Trophoblast cell (in vitro differentiated cells and primary cell): ENCODE measurements around the gene ZNF385C.

Source experiments
- DNase-seq, 2 donors: peaks; one replicate each; pipeline ENCODE4 v3.0.0-alpha.2; 2016
- H2AFZ ChIP-seq: 2 replicates; pipeline ENCODE4 v1.6.1; 2013; ENCODE audit warnings: low read length, moderate library complexity, mild to moderate bottlenecking; ENCODE audit not compliant: insufficient read depth, poor library complexity
- H2AK5ac ChIP-seq: 2 replicates; pipeline ENCODE4 v1.6.1; 2013; ENCODE audit warnings: mild to moderate bottlenecking, low read length
- H2BK120ac ChIP-seq: 2 replicates; pipeline ENCODE4 v1.6.1; 2013; ENCODE audit warnings: low read length, mild to moderate bottlenecking, moderate library complexity; ENCODE audit not compliant: insufficient read depth, poor library complexity
- H2BK12ac ChIP-seq: 2 replicates; pipeline ENCODE4 v1.6.1; 2013; ENCODE audit warnings: mild to moderate bottlenecking, low read length, moderate library complexity
- H2BK5ac ChIP-seq: 2 replicates; pipeline ENCODE4 v1.6.1; 2013; ENCODE audit warnings: low read length, low read depth, moderate library complexity, mild to moderate bottlenecking; ENCODE audit not compliant: poor library complexity
- H3K14ac ChIP-seq: 2 replicates; pipeline ENCODE4 v1.6.1; 2013; ENCODE audit warnings: mild to moderate bottlenecking, low read length
- H3K18ac ChIP-seq: 2 replicates; pipeline ENCODE4 v1.6.1; 2013; ENCODE audit warnings: mild to moderate bottlenecking, low read length
- H3K23ac ChIP-seq: 2 replicates; pipeline ENCODE4 v1.6.1; 2013; ENCODE audit warnings: low read length
- H3K27ac ChIP-seq: 2 replicates; pipeline ENCODE4 v1.5.1; 2013; ENCODE audit warnings: low read depth, mild to moderate bottlenecking, inconsistent platforms, low read length, moderate library complexity
- H3K27me3 ChIP-seq: 2 replicates; pipeline ENCODE4 v1.6.1; 2013; ENCODE audit warnings: inconsistent platforms, mild to moderate bottlenecking, low read length, moderate library complexity; ENCODE audit not compliant: insufficient read depth
- H3K36me3 ChIP-seq, 2 experiments: 1 replicate in 1 of 2; 2 replicates in 1 of 2; pipeline ENCODE4 v1.6.1; 2013; ENCODE audit warnings: low read length in 2 of 2, mild to moderate bottlenecking in 2 of 2, moderate library complexity in 1 of 2; ENCODE audit not compliant: insufficient read depth in 2 of 2, control insufficient read depth in 1 of 2
- H3K4ac ChIP-seq: 2 replicates; pipeline ENCODE4 v1.6.1; 2013; ENCODE audit warnings: low read depth, mild to moderate bottlenecking, low read length, moderate library complexity
- H3K4me1 ChIP-seq, 2 experiments: 1 replicate in 1 of 2; 2 replicates in 1 of 2; pipeline ENCODE4 v1.6.1; 2013; ENCODE audit warnings: low read length in 2 of 2, mild to moderate bottlenecking in 2 of 2, moderate library complexity in 1 of 2; ENCODE audit not compliant: insufficient read depth in 2 of 2, control insufficient read depth in 1 of 2
- H3K4me2 ChIP-seq: 2 replicates; pipeline ENCODE4 v1.6.1; 2013; ENCODE audit warnings: inconsistent platforms, mild to moderate bottlenecking, low read length, moderate library complexity
- H3K4me3 ChIP-seq: 2 replicates; pipeline ENCODE4 v1.5.1; 2013; ENCODE audit warnings: mild to moderate bottlenecking, low read depth, low read length, inconsistent platforms
- H3K79me1 ChIP-seq: one replicate; pipeline ENCODE4 v1.6.1; 2013; ENCODE audit warnings: low read length
- H3K79me2 ChIP-seq: 2 replicates; pipeline ENCODE4 v1.6.1; 2013; ENCODE audit warnings: low read length, mild to moderate bottlenecking; ENCODE audit not compliant: control insufficient read depth, insufficient read depth, poor library complexity
- H3K9ac ChIP-seq: 2 replicates; pipeline ENCODE4 v1.6.1; 2013; ENCODE audit warnings: mild to moderate bottlenecking, low read length
- H3K9me3 ChIP-seq: 2 replicates; pipeline ENCODE4 v1.6.1; 2013; ENCODE audit warnings: low read depth, mild to moderate bottlenecking, control low read depth, inconsistent platforms, low read length; ENCODE audit not compliant: insufficient read depth
- H4K12ac ChIP-seq: 2 replicates; pipeline ENCODE4 v1.6.1; 2013; ENCODE audit warnings: low read depth, mild to moderate bottlenecking, low read length, moderate library complexity
- H4K8ac ChIP-seq: 2 replicates; pipeline ENCODE4 v1.6.1; 2013; ENCODE audit warnings: low read depth, mild to moderate bottlenecking, low read length, moderate library complexity
- H4K91ac ChIP-seq: one replicate; pipeline ENCODE4 v1.6.1; 2013; ENCODE audit warnings: low read depth, mild to moderate bottlenecking, low read length, moderate library complexity
- WGBS: extraction: QIAGEN DNeasy Blood & Tissue Kit; methylation state at CpG from one replicate; pipeline ENCODE4 v1.1.7; 2013; ENCODE audit warnings: missing lambda C conversion rate; ENCODE audit not compliant: insufficient read length, insufficient coverage; ENCODE audit errors: extremely low coverage; 5-methylcytosine and 5-hydroxymethylcytosine counted together

ZNF385C gene

DNA sequence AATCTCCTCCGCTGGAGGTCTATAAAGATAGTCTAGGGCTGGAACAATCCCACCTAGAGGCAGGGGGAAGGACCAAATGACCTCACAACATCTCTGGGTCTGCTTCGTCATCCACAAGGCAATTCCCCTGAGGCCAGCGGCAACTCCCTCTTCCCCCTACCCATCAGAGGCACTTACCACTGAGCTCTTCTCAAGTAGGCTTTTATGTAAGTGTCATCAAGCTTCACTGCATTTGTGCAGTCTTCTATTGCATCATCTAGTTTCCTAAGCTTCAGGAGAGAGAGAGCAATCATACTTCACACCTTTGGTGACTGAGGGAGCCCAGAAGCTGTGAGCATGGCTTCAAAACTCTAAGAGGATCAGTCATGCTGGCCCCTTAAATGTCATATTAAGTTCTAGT is 110.6 kb downstream of the ZNF385C start:
- no peaks in the 10 kb centered on the region for H3K27me3 ChIP-seq
- no peak overlapping the region for H3K27ac ChIP-seq
- no peak overlapping the region for H3K9ac ChIP-seq
- H4K91ac ChIP-seq, result no peak overlapping the region
- no peaks in the 10 kb centered on the region for H3K79me2 ChIP-seq
- no peak overlapping the region for H4K12ac ChIP-seq
- no peak for DNase-seq
- no peaks in the 10 kb centered on the region for H3K4me1 ChIP-seq
- no peak overlapping the region for H2BK120ac ChIP-seq
- H4K8ac ChIP-seq, result no peak overlapping the region
- H3K79me1 ChIP-seq, result no peaks in the 10 kb centered on the region
- H2AFZ ChIP-seq, result no peak overlapping the region
- H3K4me2 ChIP-seq, result no peak overlapping the region
- H3K23ac ChIP-seq, result no peak overlapping the region
- no peak overlapping the region for H2AK5ac ChIP-seq
- H3K14ac ChIP-seq, result no peak overlapping the region
- H2BK5ac ChIP-seq, result no peak overlapping the region
- H2BK12ac ChIP-seq, result no peak overlapping the region
- H3K9me3 ChIP-seq, result no peaks in the 10 kb centered on the region
- no peak overlapping the region for H3K4me3 ChIP-seq
- no peak overlapping the region for H3K4ac ChIP-seq
- WGBS, result no CpG with 5 or more reads among the region's 3 CpGs
- no peak overlapping the region for H3K18ac ChIP-seq
- peaks cover 37 to 68% of the 10 kb centered on the region in 2 experiments for H3K36me3 ChIP-seq

DNA sequence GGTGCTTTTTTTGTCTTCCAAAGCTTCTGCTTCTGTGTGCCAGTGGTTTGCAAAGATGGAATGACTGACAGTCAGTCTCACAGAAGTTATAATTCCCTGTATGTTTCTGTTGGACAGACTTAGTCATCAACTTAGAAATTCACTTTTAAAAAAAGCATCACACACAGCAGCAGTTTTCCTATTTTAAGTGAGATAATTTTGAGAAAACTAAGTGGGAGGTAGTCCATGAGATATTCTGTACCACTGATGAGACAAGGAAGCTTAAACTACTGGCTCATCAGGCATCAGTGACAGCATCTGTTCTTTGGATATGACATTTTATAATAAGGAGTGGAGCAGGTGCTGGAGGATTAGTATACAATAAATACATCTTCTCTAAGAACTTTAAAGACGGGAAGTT is 111.6 kb downstream of the ZNF385C start:
- H3K14ac ChIP-seq, result no peak overlapping the region
- H3K36me3 ChIP-seq, result peaks cover 39 to 69% of the 10 kb centered on the region in 2 experiments
- no peak overlapping the region for H3K27ac ChIP-seq
- H3K9me3 ChIP-seq, result no peaks in the 10 kb centered on the region
- no peak overlapping the region for H4K12ac ChIP-seq
- no CpG with 5 or more reads among the region's 1 CpG for WGBS
- no peak overlapping the region for H4K8ac ChIP-seq
- H3K79me1 ChIP-seq, result no peaks in the 10 kb centered on the region
- H2BK12ac ChIP-seq, result no peak overlapping the region
- no peak overlapping the region for H2BK5ac ChIP-seq
- no peak overlapping the region for H3K4me2 ChIP-seq
- no peak overlapping the region for H4K91ac ChIP-seq
- no peak for DNase-seq
- no peak overlapping the region for H2BK120ac ChIP-seq
- H3K18ac ChIP-seq, result no peak overlapping the region
- H3K4me1 ChIP-seq, result no peaks in the 10 kb centered on the region
- no peak overlapping the region for H3K23ac ChIP-seq
- H3K27me3 ChIP-seq, result no peaks in the 10 kb centered on the region
- H2AFZ ChIP-seq, result no peak overlapping the region
- H3K79me2 ChIP-seq, result no peaks in the 10 kb centered on the region
- H3K9ac ChIP-seq, result no peak overlapping the region
- H2AK5ac ChIP-seq, result no peak overlapping the region
- no peak overlapping the region for H3K4me3 ChIP-seq
- H3K4ac ChIP-seq, result no peak overlapping the region

GRCh38 chr17:41985919-41986318 is 112.4 kb downstream of the ZNF385C start:
- Histone ChIP-seq H2BK120ac (no peak overlapping the region), H3K4me2 (no peak overlapping the region), H3K27me3 (no peaks in the 10 kb centered on the region), H4K8ac (no peak overlapping the region), H2BK5ac (no peak overlapping the region), H3K4ac (no peak overlapping the region), H3K9me3 (no peaks in the 10 kb centered on the region), H3K79me2 (no peaks in the 10 kb centered on the region), H4K12ac (no peak overlapping the region), H2BK12ac (no peak overlapping the region), H3K4me3 (no peak overlapping the region), H3K9ac (no peak overlapping the region), H3K79me1 (no peaks in the 10 kb centered on the region), H4K91ac (no peak overlapping the region), H3K14ac (no peak overlapping the region), H3K4me1 (no peaks in the 10 kb centered on the region), H3K23ac (no peak overlapping the region), H2AFZ (no peak overlapping the region), H2AK5ac (no peak overlapping the region), H3K27ac (no peak overlapping the region), H3K18ac (no peak overlapping the region), H3K36me3 (peaks cover 44 to 71% of the 10 kb centered on the region in 2 experiments)
- no CpG with 5 or more reads among the region's 8 CpGs for WGBS
- no peak for DNase-seq

GRCh38 chr17:41984454-41984853 is 113.8 kb downstream of the ZNF385C start:
- Histone ChIP-seq H3K79me2 (no peaks in the 10 kb centered on the region), H2AK5ac (no peak overlapping the region), H2BK5ac (no peak overlapping the region), H4K12ac (no peak overlapping the region), H2AFZ (no peak overlapping the region), H2BK120ac (no peak overlapping the region), H3K9me3 (no peaks in the 10 kb centered on the region), H3K9ac (no peak overlapping the region), H3K18ac (no peak overlapping the region), H3K14ac (no peak overlapping the region), H3K23ac (no peak overlapping the region), H2BK12ac (no peak overlapping the region), H3K4me3 (no peak overlapping the region), H3K4ac (no peak overlapping the region), H3K27ac (no peak overlapping the region), H3K79me1 (no peaks in the 10 kb centered on the region), H3K4me2 (no peak overlapping the region), H3K27me3 (no peaks in the 10 kb centered on the region), H4K8ac (no peak overlapping the region), H4K91ac (no peak overlapping the region), H3K4me1 (no peaks in the 10 kb centered on the region), H3K36me3 (peaks cover 46 to 70% of the 10 kb centered on the region in 2 experiments)
- no peak for DNase-seq
- no CpG with 5 or more reads among the region's 8 CpGs for WGBS
